HAP-1 (cell line): ENCODE results near the gene GLUD1.
"Not testable (repeated sequence)": the region's sequence is repeated elsewhere in the genome, so short reads cannot be mapped to it uniquely, and the experiment has no call there.

Source experiments
- DNase-seq, 2 experiments: peaks; one replicate each; pipeline ENCODE4 v3.0.0-alpha.2; 2016 to 2020; ENCODE audit warnings: low spot score in 2 of 2
- H3K27me3 ChIP-seq: fragments of 250-450 bp; sonication (Bioruptor Pico); 2 replicates; pipeline ENCODE4 v1.5.1; 2020; ENCODE audit warnings: low read depth, mild to moderate bottlenecking, moderate library complexity
- H3K36me3 ChIP-seq: fragments of 250-450 bp; sonication (Bioruptor Pico); replicated peaks from 2 replicates; pipeline ENCODE4 v1.5.1; 2020; ENCODE audit warnings: mild to moderate bottlenecking
- H3K4me1 ChIP-seq: fragments of 250-450 bp; sonication (Bioruptor Pico); 2 replicates; pipeline ENCODE4 v1.5.1; 2020; ENCODE audit warnings: mild to moderate bottlenecking
- H3K4me3 ChIP-seq: fragments of 250-450 bp; sonication (Bioruptor Pico); 2 replicates; pipeline ENCODE4 v1.5.1; 2020; ENCODE audit warnings: mild to moderate bottlenecking, moderate library complexity
- H3K9me3 ChIP-seq: fragments of 250-450 bp; sonication (Bioruptor Pico); 2 replicates; pipeline ENCODE4 v1.5.1; 2020; ENCODE audit warnings: mild to moderate bottlenecking, moderate library complexity
- in situ Hi-C: fragments of 300-500 bp; cut with MboI; formaldehyde crosslinking; loops from 3 replicates; pipeline ENCODE4 v1.14.3; 2020; ENCODE audit warnings: low sequenced_read_pairs, inconsistent platforms, mixed read lengths

Gene GLUD1

DNA sequence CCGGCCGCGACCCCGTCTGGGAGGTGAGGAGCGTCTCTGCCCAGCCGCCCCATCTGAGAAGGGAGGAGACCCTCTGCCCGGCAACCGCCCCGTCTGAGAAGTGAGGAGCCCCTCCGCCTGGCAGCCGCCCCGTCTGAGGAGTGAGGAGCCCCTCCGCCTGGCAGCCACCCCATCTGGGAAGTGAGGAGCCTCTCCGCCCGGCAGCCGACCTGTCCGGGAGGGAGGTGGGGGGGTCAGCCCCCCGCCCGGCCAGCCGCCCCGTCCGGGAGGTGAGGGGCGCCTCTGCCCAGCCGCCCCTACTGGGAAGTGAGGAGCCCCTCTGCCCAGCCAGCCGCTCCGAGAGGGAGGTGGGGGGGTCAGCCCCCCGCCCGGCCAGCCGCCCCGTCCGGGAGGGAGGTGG is 14.0 kb downstream of the GLUD1 start:
- H3K27me3 ChIP-seq, H3K9me3 ChIP-seq, H3K4me3 ChIP-seq, H3K36me3 ChIP-seq, in situ Hi-C loops, DNase-seq, H3K4me1 ChIP-seq: not testable (repeated sequence)

DNA sequence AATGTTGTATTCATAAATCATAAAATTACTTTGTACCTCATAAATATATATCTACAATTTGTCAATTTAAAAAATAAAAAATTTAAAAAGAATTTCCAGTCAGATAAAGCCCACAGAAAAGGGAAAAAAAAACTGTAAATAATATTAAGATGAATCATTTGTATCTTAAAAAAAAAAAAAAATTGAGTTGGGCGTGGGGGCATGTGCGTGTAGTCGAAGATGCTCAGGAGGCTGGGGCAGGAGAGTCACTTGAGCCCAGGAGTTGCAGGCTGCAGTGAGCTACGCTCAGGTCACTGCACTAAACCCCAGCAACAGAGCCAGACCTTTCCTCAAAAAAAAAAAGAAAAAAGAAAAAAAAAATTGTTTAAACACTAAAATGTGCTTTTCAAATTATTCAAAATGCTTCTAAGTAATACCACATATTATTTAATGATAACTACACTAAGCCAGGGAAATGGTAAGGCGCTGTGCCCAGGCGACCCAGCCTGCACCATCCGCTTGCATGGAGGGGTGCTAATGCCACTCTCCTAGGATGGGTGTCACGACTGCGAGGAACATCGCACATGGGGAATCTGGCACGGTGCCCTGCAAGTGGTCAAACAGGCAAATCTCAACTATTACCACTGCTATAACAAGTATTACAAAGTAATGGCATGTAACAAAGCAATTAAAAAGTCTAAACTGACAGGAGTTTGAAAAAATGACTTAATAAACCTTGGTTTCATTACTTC is 15.4 kb downstream of the GLUD1 start:
- Histone ChIP-seq H3K4me3 (no peak overlapping the region), H3K36me3 (peaks cover 14% of the 10 kb centered on the region), H3K9me3 (no peaks in the 10 kb centered on the region), H3K4me1 (peaks cover 9% of the 10 kb centered on the region), H3K27me3 (no peaks in the 10 kb centered on the region)
- in situ Hi-C loops = no loop called here
- DNase-seq = no peak

DNA sequence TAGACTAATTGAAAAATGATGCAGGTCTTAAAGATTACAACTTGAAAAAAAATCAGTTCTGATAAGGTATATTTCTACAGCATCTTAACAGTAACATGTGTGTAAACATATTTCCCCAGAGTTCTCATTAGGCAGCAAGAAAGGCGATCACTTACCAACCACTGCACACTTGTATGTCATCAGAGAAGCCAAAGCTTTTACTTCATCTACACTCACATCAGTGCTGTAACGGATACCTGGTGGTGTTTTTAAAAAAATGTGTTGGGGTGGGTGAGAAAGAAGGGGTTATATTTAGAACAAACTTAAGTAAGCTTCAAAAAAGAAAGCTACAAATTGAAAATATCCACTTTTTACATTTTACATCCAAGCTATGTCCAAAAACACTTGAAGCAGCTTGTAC is 18.2 kb downstream of the GLUD1 start:
- H3K27me3 ChIP-seq, DNase-seq, H3K9me3 ChIP-seq, in situ Hi-C loops, H3K4me3 ChIP-seq, H3K4me1 ChIP-seq: not testable (repeated sequence)
- H3K36me3 ChIP-seq = peaks cover 26% of the 10 kb centered on the region

DNA sequence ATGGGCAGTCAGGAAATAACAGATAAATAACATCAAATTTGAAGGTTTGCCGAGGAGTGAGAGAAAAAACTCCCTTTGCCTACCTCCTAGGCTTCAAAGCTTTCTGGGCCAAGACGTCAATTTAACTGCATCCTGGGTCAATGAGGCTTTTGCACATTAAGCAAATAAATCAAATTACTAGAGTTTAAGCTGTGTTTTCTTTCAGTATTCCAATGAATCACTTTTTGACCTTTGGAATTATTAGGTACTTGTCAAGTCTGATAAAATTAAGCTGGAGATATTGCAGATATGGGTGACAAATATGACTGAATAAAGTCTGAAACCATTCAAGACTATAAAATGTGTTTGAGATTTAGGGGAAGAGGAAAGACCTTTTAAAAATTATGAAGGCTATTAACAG is 22.2 kb downstream of the GLUD1 start:
- no peaks in the 10 kb centered on the region for H3K9me3 ChIP-seq
- in situ Hi-C loops = no loop called here
- DNase-seq = no peak
- H3K36me3 ChIP-seq = peaks cover 51% of the 10 kb centered on the region
- no peaks in the 10 kb centered on the region for H3K27me3 ChIP-seq
- H3K4me1 ChIP-seq = peaks cover 2% of the 10 kb centered on the region; the same call in 1 of the 2 replicates
- H3K4me3 ChIP-seq = no peak overlapping the region

DNA sequence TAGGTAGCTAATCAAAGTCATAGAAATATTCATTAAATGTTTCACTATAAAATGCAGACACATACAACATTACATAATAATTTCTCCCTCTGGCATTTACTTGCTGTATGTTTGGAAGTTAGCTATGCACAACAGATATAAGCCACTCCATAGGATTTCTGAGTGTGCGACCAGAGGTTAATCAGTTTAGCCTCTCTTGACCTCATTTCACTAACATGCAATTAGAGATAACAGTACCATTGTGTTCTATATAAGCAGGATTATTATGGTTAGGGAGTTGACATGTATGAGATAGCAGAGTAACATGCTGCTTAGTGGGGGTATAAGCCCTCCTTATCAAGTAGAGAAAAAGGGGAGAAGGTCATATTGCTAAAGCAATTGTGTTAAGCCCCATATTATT is 26.4 kb downstream of the GLUD1 start:
- no peak overlapping the region for H3K4me3 ChIP-seq
- H3K4me1 ChIP-seq = peaks cover 2% of the 10 kb centered on the region; the same call in 1 of the 2 replicates
- in situ Hi-C loops = no loop called here
- no peaks in the 10 kb centered on the region for H3K9me3 ChIP-seq
- DNase-seq = no peak
- H3K36me3 ChIP-seq = peaks cover 57% of the 10 kb centered on the region
- H3K27me3 ChIP-seq = no peaks in the 10 kb centered on the region

DNA sequence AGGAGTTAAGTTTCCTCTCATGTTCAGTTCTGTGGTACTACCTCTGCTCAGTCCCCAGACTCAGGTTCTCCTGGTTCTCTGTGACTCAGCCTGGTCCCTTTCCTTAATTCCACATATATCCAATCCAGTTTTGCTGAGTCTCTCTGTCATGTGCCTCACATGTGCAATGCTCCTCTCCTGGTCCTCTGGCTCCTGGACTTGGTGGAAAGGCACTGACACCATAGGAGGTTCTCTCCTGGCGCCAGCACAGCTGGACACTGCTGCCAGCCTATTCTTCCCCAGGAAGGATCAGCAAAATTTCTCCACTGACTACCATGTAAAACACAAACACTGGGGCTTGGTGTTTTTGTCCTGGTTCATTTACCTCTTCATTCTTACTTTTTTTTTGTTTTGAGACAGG is 27.8 kb downstream of the GLUD1 start:
- no peaks in the 10 kb centered on the region for H3K27me3 ChIP-seq
- no peak for DNase-seq
- in situ Hi-C loops = no loop called here
- no peaks in the 10 kb centered on the region for H3K4me1 ChIP-seq
- no peak overlapping the region for H3K4me3 ChIP-seq
- no peaks in the 10 kb centered on the region for H3K9me3 ChIP-seq
- peaks cover 66% of the 10 kb centered on the region for H3K36me3 ChIP-seq

DNA sequence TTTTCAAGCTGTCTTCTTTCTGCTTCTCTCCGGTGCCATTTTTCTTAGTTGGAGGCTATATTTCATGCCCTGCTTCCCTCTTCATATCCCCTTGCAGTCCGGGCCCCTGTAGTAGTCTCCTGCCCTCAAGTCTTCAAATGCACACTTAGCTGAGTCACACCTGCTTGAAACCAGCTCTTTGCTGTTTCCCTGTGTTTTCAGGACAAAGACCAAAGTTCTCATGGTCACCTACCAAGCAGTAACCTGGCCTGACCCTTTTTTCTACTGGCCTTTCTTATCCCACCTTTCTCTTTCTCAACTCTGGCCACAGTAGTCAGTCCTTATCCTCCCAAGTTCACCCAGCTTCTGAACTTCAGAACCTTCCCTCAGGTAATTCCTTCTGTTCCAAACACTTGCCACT is 28.5 kb downstream of the GLUD1 start:
- peaks cover 67% of the 10 kb centered on the region for H3K36me3 ChIP-seq
- no peak overlapping the region for H3K4me3 ChIP-seq
- DNase-seq = no peak
- H3K4me1 ChIP-seq = no peaks in the 10 kb centered on the region
- H3K9me3 ChIP-seq = no peaks in the 10 kb centered on the region
- H3K27me3 ChIP-seq = no peaks in the 10 kb centered on the region
- in situ Hi-C loops = no loop called here

DNA sequence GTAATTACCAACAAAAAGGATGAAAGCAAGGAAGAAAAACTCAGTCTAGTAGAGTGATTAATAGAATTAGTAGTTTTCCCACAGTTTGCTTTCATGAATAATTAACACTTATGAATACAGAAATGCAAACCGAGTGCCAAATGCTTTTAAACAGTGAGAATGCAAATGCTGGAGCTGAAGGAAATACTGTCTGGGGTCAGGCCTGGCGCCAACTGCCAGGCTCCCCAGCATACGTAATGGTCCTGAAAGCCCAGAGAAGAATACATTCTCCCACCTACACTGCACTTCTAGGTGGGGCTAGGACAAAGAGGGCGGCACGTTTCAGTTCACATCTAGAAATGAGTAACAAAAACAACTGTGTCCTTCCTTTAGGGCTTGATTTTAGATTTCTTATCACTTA is 30.0 kb downstream of the GLUD1 start:
- Histone ChIP-seq H3K36me3 (peaks cover 71% of the 10 kb centered on the region), H3K4me1 (no peaks in the 10 kb centered on the region), H3K4me3 (no peak overlapping the region), H3K27me3 (no peaks in the 10 kb centered on the region), H3K9me3 (no peaks in the 10 kb centered on the region)
- DNase-seq = no peak
- in situ Hi-C loops = no loop called here

DNA sequence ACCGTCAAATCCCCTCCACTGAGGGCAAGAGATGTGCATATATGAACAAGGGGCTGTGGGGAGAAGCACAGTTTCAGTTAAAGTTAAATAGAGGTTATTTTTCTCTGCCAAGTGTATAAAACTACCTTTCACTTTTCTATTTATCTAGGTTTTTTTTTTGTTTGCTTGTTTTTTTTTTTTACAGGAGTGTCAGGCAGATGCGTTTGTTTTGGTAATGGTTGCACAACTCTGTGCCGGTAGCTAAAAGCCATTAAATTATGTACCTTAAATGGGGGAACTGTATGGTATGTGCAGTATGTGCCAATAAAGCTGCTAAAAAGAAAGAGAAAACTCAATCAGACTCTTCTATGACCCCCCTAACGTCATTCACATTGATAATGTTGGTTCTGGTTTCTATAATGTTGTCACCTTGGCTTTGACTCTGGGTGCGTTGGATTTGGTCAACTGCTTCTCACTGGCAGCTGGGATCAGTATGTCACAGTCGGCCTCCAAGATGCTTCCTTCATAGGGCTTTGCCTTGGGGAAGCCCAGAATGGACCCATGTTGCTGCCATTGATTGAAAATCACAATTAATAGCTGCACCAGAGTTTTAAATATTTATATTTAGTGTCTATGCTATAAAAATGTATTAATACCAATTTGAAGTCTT is 34.2 kb downstream of the GLUD1 start:
- Histone ChIP-seq H3K4me3 (no peak overlapping the region), H3K4me1 (no peaks in the 10 kb centered on the region), H3K36me3 (peaks cover 67% of the 10 kb centered on the region), H3K9me3 (no peaks in the 10 kb centered on the region), H3K27me3 (no peaks in the 10 kb centered on the region)
- no peak for DNase-seq
- in situ Hi-C loops = no loop called here

DNA sequence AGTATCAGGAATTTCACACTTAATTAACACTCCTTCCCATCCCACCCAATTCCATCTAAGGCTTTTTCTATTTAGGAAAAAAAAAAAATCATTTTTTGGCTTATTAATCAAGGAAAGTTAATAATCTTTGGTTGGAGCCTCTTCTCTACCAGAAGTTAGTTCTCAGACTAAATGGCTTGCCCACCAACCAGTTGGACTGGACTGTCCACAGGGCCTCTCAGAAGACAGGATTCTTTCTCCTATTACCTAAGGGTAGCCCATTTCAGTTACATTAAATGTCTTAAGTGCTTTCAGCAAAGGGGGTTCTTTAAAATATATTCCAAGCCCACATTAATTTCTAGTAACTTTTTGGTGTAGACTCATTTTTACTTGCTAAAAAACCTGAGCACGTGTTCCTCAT is 35.2 kb downstream of the GLUD1 start:
- Histone ChIP-seq H3K4me1 (no peaks in the 10 kb centered on the region), H3K36me3 (peaks cover 71% of the 10 kb centered on the region)

DNA sequence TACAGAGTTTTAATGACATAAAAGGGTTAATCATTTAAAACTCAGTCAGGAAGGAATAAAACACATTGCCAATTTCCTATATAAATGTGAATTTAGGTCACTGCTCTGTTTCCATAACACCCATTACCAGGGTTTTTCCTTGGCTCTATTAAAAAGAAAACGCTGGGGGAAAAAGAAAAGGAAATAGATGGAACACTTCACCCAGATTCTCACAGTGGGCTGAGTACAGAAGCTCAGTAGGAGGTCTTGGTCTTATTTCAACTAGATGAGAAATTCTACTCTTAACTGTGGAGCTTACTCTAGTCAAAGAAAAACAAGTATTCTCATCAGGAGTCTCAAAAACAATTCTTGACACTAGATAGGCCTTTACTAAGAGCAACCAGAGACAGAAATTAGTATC is 36.5 kb downstream of the GLUD1 start:
- H3K36me3 ChIP-seq = peaks cover 81% of the 10 kb centered on the region
- no peaks in the 10 kb centered on the region for H3K9me3 ChIP-seq
- H3K4me3 ChIP-seq = no peak overlapping the region
- in situ Hi-C loops = no loop called here
- no peak for DNase-seq
- H3K4me1 ChIP-seq = no peaks in the 10 kb centered on the region
- no peaks in the 10 kb centered on the region for H3K27me3 ChIP-seq

More for the DNA sequence above, 35.2 kb downstream of the GLUD1 start:
- Histone ChIP-seq H3K27me3 (no peaks in the 10 kb centered on the region), H3K4me3 (no peak overlapping the region), H3K9me3 (no peaks in the 10 kb centered on the region)
- in situ Hi-C loops = no loop called here
- DNase-seq = no peak

DNA sequence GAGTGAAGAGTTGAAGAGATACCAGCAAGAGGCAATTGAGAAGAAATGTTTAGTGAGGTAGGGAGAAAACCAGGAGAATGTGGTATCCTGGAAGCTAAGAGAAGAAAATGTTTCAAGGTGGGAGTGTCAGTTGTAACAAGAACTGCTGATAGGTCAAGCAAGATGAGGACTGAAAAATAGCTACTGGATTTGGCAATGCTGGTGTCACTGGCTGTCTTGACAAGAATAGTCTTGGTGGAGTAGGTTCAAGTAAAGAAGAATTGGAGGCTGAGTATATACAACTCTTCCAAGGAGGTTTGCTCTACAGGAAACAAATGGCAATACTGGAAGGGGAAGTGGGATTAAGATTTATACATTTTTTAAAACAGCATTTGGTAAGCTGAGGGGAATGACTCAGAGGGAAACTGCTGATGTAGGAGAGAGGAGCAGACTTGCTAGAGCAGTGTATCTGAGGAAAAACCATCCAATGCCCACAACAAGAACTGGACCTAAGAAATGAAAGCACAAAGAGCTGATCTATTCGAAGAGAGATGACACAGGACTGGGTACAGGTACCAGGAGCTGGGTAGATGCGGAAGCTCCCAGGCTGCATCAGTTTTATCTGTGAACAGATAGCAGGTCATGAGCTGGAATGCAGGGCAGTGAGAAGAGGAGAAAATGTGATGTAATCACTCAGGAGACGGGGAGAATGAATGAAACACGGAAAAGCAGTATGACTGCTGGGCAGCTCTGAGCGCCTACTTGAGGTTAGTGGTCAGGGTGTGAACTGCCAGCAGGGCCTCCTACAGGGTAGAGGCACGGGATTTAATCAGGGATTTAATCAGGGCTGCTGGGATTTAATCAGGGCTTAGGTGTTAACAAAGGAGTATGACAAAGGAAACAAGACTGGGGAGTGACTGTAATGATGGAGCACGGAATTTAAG is 40.0 kb downstream of the GLUD1 start:
- H3K4me1 ChIP-seq = no peaks in the 10 kb centered on the region
- in situ Hi-C loops = no loop called here
- H3K4me3 ChIP-seq = no peak overlapping the region
- H3K9me3 ChIP-seq = no peaks in the 10 kb centered on the region
- peaks cover 79% of the 10 kb centered on the region for H3K36me3 ChIP-seq
- no peak for DNase-seq
- H3K27me3 ChIP-seq = no peaks in the 10 kb centered on the region

DNA sequence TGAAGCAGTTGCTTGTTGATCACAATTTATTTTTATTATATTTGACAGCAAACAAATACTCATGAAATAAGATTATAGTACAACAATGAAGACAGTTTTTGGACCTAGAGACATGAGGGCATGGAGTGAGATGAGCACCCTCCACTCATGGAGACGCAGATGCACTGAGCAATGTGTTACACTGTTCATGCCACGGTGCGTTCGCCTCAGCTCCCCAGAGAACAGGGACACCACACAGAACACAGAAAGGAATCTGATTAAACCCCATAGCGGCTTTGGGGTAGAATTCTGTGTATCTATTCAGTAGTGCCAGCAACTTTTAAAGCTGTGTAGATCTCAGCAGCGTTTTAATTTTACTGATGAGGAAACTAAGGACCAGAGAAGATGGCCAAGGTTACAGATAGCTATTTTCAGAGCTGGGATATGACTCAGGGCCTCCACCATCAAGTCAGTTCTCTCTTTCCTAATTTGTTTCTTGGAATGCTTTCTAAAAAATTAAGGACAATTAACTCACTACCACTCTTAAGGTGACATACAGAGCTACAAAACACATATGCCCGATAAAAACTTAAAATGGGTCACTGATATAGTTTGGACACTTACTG is 41.0 kb downstream of the GLUD1 start:
- DNase-seq = no peak
- Histone ChIP-seq H3K9me3 (no peaks in the 10 kb centered on the region), H3K27me3 (no peaks in the 10 kb centered on the region), H3K4me1 (no peaks in the 10 kb centered on the region), H3K36me3 (peaks cover 74% of the 10 kb centered on the region), H3K4me3 (no peak overlapping the region)
- in situ Hi-C loops = no loop called here
